ENCODE measurements around the gene TAS1R3.
A peak's percentile ranks its signal among the peaks of the same experiment; 100 is the strongest.

The TAS1R3 gene

GRCh38 chr1:1295154-1295923 lies 35.7 kb upstream of the TAS1R3 start:
- no peak for DNase-seq
- no peak for ATAC-seq

DNA sequence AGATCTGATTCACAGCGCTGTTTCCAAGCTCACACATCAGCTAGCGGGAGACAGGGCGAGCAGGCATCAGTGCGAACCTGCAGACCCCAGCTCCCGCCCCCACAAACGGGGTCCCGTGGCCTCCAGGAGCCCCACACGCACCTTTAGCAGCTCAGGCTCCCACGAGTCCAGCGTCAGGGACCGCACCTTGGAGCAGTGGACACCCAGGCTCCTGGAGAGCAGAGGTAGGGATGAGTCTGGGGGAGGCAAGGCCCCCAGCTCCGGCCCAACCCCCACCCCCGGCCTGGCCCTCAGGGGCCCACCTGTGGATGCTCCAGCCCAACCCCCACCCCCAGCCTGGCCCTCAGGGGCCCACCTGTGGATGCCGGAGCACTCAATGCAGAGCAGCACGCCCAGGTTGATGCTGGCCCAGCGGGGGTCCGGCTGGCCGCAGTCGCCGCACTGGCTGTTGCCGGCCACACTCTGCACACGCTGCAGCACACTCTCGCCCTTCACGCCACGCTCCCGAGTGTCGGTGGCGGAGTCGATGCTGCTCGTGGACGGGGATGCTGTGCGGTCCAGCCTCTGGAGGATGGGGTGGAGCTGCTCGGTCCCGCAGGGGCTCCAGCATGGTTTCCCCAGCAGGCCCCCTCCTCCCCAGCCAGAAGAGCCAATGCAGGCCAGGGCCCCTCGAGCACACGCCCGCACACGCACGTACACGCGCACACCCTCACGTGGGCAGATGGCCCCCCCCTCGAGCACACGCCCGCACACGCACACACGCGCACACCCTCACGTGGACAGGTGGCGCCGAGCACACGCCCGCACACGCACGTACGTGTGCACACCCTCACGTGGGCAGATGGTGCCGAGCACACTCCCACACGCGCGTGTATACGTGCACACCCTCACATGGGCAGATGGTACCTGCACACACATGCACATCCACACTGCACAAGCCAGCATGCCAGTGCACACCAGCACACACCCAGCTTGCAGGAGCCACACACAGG lies 34.7 kb upstream of the TAS1R3 start:
- ATAC-seq (no peak), DNase-seq (no peak)

- ATAC-seq (no peak), DNase-seq (no peak)
Measured at GRCh38 chr1:1297802-1298424, 33.2 kb upstream of the TAS1R3 start.

DNA sequence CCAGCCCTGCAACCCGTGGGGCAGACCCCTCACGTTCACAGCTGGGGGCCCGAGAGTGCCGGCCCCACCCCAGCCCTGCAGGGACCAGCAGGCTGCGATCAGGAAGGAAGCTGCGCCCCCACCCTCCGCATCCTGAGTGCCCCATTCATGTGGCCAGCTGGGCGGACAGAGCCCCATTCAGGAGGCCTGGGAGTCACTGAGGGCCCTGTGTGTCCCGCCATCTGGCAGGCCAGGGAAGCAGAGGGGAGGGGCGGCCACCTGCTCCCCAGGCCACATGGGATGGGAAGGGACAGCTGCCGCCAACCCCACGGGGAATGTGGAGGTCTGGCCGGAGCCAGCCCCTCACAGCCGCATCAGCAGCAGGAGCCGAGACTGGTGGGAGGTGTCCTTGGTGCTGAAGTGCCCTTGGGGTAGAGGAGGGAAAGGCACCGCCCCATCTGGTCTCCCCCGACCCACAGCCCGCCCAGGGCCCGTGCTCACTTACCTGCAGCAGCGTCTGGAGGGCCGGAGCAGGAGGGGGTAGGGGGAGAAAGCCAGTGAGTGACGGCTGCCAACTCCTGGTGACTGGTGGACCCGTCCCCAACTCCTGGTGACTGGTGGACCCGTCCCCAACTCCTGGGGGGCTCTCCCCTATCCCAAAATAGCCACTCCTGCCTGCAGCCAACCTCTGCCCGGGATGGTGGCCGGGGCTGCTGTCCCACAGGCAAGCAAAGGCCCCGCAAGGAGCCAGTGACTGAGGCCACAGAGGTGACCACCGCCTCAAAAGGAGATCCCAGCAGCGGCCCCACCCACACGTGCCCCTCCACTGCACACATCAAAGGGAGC lies 32.0 kb upstream of the TAS1R3 start:
- DNase-seq = no peak
- ATAC-seq = no peak

DNA sequence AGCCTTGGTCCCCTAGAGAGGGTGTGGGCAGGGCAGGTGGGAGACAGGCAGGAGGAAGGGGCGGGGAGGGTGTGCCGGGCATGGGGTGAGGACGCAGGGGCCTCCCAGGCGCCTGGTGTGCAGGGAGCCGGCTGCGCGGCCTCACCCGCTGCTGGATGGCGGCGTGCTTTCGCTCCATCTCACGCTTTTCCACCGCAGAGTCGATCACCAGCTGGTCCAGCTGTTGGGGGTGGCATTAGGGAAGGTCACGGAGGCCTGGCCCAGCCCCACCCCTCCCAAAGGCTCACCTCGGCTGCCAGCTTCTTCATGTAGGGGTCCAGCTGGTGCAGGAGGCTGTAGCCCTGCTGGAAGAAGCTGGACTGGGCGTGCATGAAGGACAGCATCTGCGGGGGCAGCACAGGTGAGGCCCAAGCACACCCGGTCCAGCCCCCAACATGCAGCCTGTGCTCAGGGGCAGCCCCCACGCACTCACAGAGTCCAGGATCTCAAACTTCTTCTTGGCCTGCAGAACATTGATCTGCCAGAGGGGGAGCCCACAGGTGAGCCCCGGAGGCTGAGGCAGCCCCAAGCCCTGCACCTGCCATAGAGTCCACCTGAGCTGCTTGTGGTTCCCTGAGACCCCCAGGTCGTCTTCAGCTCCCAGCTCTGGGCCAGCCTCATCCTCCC lies 31.3 kb upstream of the TAS1R3 start:
- no peak for DNase-seq
- ATAC-seq = no peak

DNA sequence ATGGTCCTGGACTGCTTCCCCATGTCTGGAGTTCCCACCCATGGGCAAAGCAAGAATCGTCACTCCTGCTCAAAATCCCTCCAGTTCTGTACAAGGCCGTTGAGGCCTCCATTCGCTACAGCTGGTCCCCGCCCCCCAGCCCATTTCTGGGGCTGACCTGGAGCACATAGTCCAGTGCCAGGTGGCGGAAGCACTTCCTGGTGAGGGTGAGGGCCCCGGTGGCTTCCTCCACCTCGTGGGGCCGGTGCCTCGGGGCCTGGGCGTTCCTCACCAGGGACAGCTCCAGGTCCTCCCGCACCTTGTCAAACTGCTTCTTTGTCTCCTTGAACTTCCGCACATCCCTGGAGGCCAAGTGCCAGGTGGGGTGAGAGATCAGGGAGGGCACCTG lies 30.7 kb upstream of the TAS1R3 start:
- no peak for ATAC-seq
- no peak for DNase-seq

- no peak for ATAC-seq
- DNase-seq = no peak
Measured at GRCh38 chr1:1302006-1302430, 29.1 kb upstream of the TAS1R3 start.

GRCh38 chr1:1302951-1303509 lies 28.1 kb upstream of the TAS1R3 start:
- no peak for ATAC-seq
- no peak for DNase-seq

- DNase-seq (no peak), ATAC-seq (no peak)
Measured at GRCh38 chr1:1303736-1304135, 27.3 kb upstream of the TAS1R3 start.

- DNase-seq (no peak), ATAC-seq (no peak)
Measured at GRCh38 chr1:1304331-1305299, 26.5 kb upstream of the TAS1R3 start.

GRCh38 chr1:1305300-1306069 lies 25.6 kb upstream of the TAS1R3 start:
- ATAC-seq (peak; percentile 45), DNase-seq (peak; percentile 80)

- ATAC-seq (no peak), DNase-seq (peak; percentile 39)
Measured at GRCh38 chr1:1306070-1306660, 24.9 kb upstream of the TAS1R3 start.

DNA sequence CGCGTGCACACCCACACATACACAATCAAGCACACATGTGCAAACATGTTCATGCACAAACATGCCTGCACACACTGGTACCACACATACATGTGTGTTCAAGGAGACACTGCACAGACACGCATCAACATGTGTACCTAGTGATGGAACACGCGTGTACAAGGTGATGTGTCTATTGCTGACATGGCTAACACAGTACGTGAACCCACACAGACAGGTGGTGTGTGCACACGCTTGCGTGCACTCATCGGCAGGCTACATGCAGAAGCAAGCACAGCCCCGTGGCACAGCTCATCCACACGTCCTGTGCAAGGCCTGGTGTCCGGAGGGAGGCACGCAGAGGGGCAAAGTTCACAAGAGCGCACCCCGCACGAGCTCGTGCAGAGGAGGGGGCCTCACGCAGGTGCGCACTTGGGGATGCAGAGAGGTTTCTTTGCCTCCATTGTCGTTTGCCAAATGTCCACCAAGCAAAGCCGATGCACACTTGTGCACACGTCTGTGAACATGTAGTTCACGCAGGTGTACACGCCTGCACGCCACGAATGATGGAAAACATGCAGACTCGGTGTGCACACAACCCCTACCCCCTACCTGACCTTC lies 24.3 kb upstream of the TAS1R3 start:
- no peak for DNase-seq
- no peak for ATAC-seq

DNA sequence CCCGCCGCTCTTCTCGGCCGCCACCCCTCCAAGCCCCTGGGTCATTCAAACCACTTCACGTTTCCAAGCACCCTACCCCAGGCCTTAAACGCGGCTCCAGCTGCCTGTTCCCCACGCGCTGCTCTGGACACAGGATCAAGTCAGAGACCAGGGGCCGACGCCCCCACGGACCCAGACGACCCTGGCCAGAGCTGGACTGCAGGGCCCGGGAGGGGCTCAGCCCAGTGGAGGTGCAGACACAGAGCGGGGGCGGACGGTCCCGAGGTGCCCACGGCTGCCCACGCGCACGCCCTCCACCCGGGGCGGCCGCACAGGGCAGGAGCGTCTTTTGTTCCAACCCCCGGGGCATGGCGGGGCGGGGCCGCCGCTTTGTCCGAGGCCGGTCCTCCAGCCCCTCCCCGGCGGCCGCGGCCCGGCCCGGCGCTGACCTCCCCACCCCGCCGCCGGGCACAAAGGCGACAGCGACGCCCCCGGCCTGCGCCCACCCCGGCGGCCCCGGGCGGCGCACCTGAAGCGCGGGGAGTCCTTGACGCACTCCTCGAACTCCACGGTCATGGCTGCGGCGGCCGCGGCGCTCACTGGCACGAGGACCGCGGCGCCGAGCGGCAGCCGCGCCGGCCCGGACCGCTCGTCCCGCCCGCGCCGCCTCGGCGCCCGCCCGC lies 23.7 kb upstream of the TAS1R3 start:
- ATAC-seq (no peak), DNase-seq (no peak)

DNA sequence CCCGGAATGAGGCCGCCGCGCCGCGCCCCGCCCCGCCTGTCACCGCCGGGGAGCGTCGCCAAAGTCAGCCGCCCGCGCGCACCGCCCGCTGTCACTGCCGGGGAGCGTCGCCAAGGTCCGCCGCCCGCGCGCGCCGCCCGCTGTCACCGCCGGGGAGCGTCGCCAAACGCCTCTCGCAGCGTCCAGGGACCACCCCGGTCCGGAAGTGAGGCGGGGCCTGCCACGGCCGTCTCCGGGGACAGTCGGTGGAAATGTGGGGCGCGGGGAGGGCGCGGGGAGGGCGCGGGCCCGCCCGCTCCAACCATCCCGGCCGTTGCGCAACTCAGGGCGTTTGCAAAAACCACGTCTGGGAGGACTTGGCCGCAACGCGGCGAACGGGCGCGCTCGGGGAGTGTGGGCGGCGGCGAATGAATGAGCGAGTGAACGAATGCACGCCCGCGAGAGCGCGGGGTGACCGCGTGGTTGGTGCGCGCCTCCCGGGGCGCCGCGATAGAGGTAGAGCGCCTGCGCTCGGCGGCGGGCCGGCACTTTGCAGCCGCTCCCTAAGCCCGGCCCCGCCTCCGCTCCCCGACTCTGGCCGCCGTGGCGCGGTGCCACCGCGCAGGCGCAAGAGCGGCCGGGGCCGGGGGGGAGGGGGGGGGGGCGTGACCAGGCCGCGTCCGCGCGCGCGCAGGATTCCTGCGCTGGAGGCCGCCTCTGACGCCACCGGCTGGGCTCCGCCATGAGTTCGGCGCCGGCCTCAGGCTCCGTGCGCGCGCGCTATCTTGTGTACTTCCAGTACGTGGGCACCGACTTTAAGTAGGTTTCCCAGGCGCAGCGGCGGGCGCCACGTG lies 22.9 kb upstream of the TAS1R3 start, which contains the start of the genes ACAP3 and PUSL1:
ACAP3 (minus strand) TSS at position 8 of the 833 bp plus-strand sequence. CDS start 115 bp downstream, outside the sequence.
PUSL1 (plus strand) TSS at position 675 of the 833 bp plus-strand sequence; CDS start at position 722, 47 bp downstream.
- peak; percentile 91 for DNase-seq
- ATAC-seq = peak; percentile 71

GRCh38 chr1:1308756-1309250 lies 22.3 kb upstream of the TAS1R3 start:
- DNase-seq = peak; percentile 32

More at GRCh38 chr1:1308756-1309250, 22.3 kb upstream of the TAS1R3 start:
- no peak for ATAC-seq
